NCI-H526 treated with DMSO at 0.1 percent for 48 hours (cell line): Measurements from ENCODE around the gene MARCHF10.
A peak's percentile ranks its signal among the peaks of the same experiment; 100 is the strongest.

ENCODE experiments used
- DNase-seq: peaks from one replicate; lab custom pipeline; 2025; lab: John Stamatoyannopoulos, UW

The MARCHF10 gene

DNA sequence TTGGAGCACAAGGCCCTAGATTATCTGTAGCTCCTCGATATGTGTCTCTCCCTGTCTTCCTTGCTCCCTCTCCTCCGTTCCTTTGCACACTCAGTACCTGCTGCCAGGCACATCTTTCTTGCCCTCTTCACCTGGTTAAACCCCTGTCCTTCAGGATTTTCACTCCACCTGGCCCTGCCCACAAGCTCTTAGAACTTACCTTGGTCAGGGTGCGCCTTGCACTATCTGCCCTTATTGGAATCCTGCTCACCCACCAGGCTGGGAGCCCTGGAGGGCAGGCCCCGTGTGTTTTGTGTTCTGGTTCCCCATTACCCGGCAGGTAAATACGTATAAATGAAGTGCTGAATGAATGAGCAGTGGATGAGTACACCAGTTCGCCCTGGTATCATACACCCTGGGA, 54.6 kb downstream of the MARCHF10 start:
- DNase-seq, result no peak

DNA sequence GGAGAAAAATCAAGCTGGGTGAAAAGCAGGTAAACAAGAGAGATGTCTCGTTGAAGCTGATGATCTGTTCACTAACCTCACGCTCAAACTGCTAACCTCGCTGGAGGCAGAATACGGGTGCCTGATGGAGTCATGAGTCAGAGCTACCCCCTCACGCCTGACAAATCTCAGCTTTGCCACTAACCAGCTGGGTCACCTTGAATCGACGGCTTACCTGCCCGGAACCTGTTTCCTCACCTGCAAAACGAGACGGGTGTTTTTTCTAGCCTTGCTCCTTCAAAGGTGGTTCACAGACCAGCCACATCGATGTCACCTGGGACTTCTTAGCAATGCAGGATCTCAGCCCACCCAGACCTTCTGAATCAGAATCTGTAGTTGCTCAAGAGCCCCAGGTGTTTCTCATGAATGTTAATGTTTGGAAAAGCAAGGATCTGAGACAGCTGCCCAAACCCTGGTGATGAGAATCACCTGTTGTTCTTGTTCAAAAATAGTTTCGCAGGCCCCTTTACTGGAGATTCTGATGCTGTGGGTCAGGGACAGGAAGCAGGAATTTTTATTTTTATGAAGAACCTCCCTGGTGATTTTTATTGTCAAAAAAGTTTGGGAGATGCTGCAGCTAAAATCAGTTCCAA, 56.9 kb downstream of the MARCHF10 start:
- DNase-seq, result no peak

DNA sequence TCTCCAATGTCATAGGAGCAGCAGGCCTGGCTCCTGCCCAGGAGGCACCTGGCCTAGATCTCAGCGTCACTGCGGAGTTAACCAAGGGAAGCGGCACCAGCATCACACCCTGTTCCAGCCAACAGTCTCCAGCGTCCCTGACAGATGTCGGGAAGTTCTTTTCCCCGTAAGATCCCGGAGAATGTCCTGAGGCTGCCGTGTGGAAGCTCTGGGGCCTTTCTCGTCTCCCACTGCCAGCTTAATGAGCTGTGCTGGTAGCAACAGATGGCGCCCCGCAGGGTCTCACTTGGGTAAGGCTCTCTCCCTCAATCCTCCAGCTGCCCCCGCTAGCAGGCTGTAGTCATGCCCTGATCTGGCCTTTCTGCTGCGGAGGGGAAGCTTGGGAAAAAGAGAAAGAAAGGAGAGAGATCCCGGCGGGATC, 57.5 kb downstream of the MARCHF10 start:
- no peak for DNase-seq

DNA sequence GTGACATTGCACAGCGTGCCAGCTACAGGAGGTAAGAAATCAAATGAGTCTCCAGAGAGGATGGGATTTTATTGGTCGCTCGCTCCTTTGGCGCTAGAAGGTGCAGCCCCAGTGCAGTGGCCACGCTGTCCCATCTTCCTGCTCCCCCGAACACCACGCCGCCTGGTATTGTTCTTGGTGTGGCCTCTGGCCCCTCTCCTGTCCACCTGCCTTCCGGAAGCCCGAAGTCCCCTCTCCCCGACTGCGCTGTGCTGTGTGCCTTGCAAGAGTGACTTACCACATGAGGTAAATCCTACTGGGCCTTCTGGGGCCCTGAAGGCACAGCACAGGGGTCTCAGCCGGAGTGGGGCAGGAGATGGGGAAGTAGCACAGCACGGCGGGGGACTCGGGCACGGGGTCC, 58.2 kb downstream of the MARCHF10 start:
- DNase-seq, result no peak

DNA sequence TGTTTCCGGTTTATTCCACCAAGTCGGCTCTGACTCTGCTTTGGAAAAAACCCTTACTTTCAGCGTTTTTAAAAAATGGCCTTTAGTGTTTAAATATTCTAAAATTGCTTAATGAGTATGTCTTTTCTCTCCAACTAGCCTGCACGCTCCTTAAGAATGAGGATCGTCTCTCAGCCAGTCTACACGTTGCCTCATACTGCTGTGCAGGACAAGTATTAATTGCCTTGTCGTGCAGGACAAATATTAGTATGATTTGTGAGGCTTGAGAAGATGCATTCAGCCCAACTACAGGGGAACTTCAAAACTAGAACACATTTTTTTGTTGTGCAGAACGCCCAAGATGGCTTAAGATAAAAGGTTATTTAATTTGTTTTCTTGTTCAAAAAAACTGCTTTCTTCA, 61.2 kb downstream of the MARCHF10 start:
- no peak for DNase-seq

DNA sequence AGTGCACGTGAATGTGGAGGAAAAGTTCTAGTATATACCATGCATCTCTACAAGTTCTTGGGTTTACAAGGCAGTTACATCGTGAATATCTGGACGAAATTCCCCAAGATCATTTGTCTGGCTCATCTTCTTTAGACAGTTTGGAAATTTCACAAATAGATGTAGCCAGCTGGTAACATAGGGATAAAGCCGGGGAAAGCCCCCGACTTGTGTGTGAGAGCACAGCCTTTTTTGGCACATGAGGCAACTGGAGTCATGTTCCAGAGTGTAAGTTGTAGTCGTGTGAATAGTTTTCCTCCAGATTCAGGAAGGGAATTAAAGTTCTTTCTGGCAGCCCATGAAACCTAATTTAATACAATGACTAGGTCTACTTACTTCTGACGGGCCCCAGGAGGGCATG, 62.3 kb downstream of the MARCHF10 start:
- DNase-seq, result no peak

DNA sequence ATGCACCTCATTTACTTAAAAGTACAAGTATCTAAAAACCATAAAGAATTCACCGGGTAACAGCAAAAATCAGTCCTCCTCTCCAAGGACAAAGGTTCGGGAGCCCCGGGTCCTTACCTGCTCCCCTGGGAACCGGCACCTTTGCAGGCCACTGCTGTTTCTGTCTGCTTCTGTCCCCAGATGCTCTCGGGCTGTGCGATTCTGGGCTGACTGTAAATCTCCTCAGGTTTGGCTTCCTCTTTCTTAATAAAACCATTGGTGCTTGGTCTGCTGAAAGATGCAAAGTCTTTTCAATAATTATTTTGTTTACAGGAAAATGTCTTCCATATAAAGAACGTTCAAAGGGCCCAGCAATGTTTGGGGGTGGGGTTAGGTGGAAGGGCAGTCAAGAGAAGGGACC, 63.9 kb downstream of the MARCHF10 start:
- DNase-seq, result no peak

DNA sequence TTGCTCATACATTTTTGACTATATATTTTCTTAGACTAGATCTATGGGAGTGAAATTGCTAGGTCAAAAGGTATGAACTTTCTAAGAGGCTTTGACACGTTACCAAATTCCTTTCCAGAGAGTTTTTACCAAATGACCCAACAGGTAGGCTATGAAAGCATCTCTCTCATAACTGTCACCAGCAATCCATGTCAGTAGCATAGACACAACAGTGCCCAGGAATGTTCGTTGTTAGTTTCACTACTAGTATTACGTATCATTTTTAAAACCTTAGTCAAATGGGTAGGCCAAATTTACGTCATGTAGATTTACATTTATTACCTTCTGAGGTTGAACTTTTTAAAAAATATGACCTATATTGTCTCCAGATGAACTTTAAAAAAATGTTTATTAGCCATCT, 66.8 kb downstream of the MARCHF10 start:
- no peak for DNase-seq

DNA sequence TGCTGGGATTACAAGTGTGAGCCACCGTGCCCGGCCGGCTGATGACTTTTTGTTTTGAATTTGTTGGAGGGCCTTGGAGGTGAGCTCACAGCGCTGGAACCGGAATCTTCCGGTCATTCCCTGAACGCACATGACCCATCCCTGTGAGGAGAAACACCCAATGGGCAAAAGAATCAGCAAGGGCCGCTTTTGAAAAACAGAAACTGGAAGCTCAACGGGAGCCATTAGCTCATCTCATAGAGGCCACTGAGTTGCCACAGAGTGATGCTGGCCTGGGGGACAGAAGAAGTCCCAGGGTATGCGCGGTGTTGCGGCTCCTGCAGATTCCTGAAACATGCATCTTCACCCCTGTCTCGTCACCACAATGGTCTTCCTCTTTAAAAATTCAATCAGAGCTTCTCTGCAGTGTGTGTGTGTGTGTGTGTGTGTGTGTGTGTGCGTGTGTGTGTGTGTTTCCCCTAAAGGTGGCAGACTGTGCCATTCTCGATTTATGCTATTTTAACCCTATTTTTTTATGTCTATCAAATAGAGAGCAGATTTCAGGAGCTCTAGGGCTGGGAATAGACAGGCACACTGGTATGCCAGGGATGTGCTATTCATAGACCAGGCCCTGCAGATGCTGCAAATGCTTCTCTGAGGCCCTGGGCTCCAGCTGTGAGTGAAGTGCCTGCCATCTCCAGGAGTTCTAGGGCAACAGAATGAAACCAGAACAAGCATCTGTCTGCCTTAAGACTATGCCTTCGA, 68.3 kb downstream of the MARCHF10 start:
- DNase-seq, result no peak

DNA sequence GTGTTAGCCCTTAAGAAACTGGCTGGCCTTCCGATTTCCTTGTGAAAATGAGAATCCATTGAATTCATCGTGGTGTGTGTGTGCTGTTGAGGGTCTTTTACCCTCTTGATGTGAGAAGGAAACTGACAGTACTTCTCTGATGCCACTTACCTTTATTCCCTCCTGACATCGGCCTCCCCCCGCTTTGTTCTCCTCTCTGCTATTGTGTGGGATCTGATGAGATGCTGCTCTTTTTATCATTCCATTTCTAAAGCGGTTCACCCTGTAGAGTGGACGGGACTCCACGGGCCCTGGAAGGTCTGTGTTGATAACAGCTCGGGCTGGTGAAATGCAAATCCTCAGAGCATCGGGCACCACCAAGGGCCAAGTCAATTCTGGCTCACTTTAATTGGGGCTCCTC, 69.8 kb downstream of the MARCHF10 start:
- DNase-seq, result no peak

DNA sequence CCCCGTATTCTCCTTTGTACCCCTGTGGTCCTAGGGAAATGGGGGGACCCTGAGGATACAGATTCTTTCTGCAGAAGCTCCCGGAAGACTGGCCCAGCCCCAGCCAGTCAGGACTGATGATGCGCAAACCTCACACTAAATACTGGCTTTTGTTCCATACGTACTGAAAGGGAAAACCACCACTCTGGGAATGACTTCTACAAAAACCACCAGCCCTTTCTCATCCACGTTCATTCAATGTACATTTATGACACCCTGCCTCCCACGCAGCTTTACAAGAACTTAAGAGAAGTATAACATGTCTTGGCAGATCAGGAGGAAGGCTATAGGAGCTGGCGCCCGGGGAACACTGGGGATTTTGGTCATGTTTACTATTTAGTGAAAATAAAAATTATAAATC, 70.6 kb downstream of the MARCHF10 start:
- DNase-seq, result no peak

DNA sequence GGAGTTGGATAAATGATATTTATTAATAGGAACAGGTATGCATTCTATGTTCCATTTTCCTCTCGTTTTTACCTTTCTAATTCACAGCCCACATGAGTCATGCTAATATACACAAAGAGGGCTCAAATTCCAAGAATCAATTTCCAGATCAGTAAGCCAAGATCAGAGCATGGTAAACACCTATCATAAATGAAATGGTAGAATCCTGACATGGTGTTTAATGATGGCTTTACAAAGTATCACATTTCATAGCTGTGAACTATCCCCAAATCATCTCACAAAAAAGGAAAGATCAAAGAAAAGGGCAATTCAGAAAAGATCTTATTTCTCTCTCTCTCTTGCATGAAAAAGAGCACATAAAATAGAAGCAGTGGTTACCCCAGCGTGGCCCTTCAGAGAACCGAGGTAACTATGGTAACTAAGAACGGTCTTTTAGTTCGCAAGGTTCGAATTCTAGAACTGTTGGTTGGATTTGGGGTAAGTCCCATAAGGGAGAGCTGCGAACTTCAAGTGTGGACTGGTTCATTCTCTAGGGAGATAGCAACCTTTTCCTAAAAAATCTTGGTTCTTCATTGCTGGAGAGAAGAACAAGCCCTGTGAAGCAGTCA, 73.0 kb downstream of the MARCHF10 start:
- no peak for DNase-seq

DNA sequence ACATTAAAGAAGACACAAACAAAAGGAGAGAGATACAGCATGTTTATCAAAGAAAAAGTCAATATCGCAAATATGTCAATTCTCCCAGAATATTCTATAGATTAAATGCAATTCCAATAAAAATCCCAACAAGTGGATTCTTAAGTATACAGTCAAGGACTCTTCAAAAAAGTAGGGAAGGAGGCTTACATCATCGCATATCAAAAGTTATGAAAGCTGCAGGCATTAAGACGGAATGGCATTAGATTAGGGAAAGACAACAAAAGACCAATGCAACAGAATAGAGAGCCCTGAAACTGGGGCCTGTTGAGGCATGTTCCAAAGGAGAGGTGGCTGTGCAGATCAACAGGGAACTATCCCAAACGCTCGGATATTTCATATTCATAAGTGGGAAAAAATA, 76.0 kb downstream of the MARCHF10 start:
- no peak for DNase-seq

DNA sequence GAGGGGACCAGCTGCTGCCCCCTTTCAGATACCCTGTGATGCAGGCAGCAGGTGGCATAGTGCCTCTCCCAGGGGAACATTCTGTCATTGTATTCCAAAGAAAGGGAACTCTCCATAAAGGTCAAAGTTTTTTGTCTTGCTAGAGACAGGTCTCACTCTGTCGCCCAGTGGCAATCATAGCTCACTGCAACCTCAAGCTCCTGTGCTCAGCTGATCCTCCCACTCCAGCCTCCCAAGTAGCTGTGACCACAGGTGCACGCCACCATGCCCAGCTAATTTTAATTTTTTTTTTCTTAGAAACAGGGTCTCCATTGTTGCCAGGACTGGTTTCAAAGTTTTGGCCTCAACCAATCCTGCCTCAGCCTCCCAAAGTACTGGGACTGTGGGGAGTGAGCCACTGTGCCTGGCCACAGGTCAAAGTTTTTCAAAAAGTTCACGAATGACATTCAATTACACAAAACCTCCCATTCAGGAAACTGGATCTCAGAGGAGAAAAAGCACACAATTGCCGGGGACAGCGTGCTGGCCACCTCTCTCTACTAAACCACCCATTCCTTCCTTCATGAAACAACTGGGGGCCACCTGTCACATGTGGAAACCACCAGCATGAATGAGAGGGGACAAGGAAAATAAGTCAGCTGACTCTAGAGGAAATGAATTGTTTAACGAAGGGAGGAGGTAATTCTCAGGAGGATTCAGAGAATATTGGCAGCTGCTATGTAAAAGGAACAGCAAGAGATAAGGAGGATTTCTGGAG, 80.0 kb downstream of the MARCHF10 start:
- no peak for DNase-seq

DNA sequence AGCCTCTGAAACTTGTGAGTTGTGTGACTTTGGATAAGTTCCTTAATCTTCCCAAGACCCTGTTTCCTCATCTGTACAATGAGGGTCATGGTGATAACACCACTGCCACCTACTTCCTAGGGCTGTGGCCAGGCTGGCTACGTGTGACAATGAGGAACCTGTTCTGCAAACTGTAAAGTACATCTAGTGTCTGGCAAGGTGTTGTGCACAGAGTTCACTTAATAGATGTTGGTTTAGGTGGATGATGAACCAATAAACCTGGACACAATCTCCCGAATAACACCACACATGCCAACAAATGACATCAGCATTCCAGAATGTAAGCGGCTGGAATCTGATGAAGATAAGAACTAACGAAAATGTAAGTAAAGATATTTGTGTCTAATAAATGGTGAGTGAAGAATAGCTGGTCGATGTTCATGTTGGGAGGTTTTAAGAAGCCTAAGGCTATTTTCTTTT, 82.3 kb downstream of the MARCHF10 start:
- no peak for DNase-seq

DNA sequence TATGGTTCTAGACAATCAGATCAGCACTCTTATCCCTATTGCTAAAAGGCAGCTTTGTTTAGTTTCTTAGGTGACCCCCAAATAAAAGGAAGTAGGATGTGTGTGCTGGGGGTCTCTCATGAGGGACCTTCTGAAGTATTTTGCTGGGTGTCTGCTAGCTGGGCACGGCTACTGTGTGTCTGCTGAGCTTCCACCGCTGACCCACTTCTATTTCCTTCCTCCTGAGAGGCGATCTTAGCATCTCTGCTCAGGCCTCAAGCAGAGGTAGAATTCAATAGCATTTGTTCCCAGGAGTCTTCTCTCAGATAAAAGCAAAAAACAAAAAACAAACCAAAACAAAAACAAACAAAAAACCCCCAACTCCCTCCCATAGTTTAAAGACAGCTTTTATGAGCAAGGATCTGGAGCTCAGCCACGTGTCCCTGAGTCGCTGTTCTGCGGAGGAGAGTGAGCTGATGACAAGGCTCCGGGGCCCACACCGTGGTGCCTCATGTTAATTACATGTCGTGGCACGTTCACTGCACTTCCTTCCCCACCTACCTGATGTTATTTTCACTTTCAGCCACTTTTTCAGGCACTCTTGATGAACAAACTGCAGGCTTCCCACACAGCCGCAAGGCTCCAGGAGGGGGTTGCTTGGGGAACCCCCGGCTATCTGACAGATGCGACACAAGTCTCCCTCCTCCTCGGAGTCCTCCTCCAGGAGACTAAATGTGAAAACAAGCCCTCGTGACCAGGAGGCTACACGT, 83.5 kb downstream of the MARCHF10 start:
- DNase-seq, result no peak

DNA sequence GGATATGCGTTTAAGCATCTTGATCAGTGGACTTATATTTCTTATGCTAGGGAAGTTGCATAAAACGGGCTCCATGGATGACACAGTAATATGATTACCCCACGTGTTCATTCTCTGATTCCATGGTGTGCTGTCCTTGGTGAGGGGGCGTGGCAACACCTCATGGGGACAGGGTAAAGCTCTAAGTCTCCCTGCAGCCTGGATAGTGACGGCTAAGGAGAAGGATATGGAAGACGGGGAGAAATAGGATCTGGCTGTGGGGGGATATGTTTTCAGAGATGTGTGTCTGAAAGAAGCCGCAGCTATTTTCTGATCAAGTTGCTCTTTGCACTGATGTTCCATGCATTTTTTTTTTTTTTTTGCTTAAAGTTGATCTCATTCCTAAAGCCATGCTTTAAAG, 84.3 kb downstream of the MARCHF10 start:
- DNase-seq, result peak; percentile 10

DNA sequence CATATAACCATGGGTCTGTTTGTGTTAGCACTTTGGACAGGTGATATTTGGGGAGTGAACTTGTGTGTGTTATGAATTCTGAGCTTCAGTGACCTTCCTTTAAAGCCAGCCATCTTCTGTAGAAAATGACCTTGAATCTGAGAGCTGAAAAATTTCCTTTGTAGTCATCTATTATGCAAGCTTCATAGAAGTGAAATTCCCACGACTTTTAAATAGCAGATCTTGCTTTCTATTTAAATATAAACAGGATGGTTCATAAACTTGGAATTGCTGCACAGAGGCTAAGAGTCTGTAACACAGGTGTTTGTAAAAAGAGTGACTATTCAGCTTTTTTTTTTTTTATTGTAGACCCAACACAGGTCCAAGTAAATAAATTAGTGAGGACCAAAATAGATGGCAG, 85.5 kb downstream of the MARCHF10 start:
- DNase-seq, result no peak

DNA sequence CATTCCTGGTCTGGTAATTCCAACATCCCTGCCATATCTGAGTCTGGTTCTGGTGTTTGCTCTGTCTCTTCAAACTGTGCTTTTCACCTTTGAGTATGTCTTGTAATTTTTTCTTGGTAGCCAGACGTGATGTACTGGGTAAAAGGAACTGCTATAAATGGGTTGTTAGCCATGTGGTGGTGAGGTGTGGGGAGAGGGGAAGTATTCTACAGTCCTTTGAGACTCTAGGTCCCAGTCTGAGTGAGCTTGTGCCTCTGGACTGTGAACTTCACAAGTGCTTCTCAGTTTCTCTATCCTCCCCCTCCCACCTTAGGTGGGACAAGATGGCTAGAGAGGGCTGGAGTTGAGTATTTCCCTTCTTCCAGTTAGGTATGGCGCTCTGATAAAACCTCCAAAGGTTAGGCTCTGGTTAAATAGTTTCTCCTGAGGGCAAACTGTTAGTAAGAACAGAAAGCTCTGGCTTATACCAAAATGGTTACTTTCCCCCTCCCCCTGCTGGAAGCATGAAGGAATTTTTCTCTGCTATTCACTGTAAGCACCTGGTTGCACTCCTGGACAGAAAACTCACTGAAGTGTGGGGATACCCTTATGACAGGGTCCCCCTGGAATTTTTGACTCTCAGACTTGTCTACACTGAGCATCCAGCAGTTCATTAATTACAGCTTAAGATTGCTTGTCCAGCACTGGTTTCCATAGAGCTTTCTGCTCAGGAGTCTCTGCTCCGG, 87.8 kb downstream of the MARCHF10 start:
- DNase-seq, result no peak

DNA sequence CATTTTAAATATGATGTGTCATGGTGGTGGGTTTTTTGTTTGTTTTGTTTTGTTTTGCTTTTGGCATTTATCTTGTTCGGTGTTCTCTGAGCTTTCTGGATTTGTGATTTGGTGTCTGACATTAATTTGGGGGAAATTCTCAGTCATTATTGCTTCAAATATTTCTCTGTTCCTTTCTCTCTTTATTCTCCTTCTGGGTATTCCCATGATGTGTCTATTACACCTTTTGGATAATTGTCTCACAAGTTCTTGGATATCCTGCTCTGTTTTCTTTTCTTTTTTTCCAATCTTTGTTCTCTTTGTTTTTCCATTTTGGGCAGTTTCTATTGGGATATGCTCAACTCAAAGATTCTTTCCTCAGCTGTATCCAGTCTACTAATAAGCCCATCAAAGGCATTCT, 88.5 kb downstream of the MARCHF10 start:
- DNase-seq, result no peak

DNA sequence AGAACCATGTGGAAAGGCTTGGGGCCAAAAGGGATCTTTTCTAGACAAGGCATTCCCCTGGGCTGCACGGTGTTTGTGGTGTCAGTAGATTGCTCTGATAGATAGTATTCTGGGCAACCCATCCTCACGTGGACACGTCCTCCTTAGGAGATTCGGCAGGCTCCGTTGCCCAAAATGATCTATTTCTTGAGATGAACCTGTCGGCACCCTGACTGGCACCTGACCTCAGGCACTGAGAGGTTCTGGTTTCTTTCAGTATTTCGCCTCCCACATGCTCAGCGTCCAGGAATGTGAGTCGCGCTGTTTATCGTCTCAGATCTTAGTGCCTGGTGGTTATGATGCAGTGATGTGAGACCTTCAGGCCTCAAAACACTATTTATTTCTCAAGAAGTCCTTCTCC, 89.7 kb downstream of the MARCHF10 start:
- no peak for DNase-seq
